ENCODE results near the gene GPC6.

- TF ChIP-seq CTCF (IDR thresholded peaks at IDR 0.05) (no peak), EHMT2 (IDR thresholded peaks at IDR 0.05; ENCODE audit: low read depth) (no peak), SMC3 (IDR thresholded peaks at IDR 0.05) (no peak), ESRRA (IDR thresholded peaks at IDR 0.05; ENCODE audit: borderline replicate concordance, low read length) (no peak), REST (IDR thresholded peaks at IDR 0.05) (no peak), ZFP36 (IDR thresholded peaks at IDR 0.05; ENCODE audit: borderline replicate concordance, partially characterized antibody) (no peak), MYC (IDR thresholded peaks at IDR 0.05; ENCODE audit: borderline replicate concordance, low read length) (no peak)
Observed at GRCh38 chr13:93685900-93686299, 459.3 kb downstream of the GPC6 start.

All from A549 (cell line).